NB4 (cell line): ENCODE measurements around the gene ACAD11.

ENCODE experiments used
- MYC ChIP-seq: IDR thresholded peaks from 2 replicates; pipeline ENCODE4 v1.6.1; 2011; ENCODE audit warnings: low read depth, low read length
- POLR2A ChIP-seq: IDR thresholded peaks from 2 replicates; pipeline ENCODE4 v1.6.1; 2011; ENCODE audit warnings: mild to moderate bottlenecking; ENCODE audit not compliant: insufficient read length; ENCODE audit errors: extremely low read depth
- TF ChIP-seq, protein P1 (sequence below): IDR thresholded peaks from 2 replicates; pipeline ENCODE4 v1.6.1; 2011; ENCODE audit warnings: low read depth, low read length

DNA sequence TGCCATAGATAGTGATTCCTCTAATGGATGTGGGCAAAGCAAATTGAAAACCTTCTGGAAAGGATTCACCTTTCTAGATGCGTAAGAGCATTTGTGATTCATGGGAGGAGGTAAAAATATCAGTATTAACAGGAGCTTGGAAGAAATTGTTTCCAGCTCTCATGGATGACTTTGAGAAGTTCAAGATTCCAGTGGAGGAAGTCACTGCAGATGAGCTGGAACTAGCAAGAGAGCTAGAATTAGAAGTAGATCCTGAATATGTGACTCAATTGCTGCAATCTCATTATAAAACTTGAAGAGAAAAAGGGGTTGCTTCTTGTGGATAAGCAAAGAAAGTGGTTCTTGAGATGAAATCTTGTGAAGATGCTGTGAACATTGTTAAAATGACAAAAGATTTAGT, 150.5 kb downstream of the ACAD11 start:
- no peak for TF ChIP-seq POLR2A
- TF ChIP-seq MYC = no peak
- TF ChIP-seq, protein P1, sequence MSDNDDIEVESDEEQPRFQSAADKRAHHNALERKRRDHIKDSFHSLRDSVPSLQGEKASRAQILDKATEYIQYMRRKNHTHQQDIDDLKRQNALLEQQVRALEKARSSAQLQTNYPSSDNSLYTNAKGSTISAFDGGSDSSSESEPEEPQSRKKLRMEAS = no peak
